HG02943 (cell line): ENCODE data around the gene GRK5.

ENCODE experiments used
- ATAC-seq: cut with Tn5 transposase; IDR thresholded peaks from one replicate; pipeline ENCODE4 v1.9.1; 2021; ENCODE audit warnings: mild to moderate bottlenecking, low read depth, moderate library complexity; ENCODE audit not compliant: unreplicated experiment

Gene GRK5

DNA sequence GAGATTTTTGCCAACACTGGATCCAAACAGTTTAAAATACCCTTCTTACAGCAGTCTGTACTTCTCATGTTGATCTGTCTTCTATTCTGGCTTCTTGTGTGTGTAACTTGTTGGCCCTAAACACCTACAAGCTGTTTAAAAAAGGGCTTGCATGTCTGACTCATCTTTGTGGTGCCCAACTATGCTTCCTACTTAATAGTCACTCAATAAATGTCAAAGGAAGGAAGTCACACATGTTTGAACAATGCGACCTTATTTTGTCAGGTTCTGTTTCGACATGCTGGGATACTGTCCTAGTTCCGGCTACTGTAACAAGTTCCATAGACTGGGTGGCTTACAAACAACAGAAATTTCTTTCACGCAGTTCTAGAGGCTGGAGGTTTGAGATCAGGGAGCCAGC, 9.4 kb upstream of the GRK5 start:
- ATAC-seq = no peak

DNA sequence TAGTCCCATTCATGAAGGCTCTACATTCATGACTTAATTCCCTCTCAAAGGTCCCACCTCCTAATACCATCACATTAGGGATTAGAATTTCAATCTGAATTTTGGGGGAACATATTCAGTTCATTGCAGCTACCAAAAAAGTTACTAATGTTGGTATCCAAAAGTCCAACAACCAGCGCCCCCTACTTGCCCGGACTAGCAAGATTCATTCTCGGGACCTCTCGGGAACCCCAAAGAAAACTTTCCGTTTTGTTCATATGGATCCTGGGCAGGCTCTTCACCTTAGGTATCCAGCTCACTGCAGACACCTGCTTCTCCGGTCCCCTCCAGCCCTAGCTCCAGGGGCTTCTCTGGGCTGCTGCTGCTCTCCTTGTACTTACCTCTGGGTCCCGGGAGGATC, 8.9 kb upstream of the GRK5 start:
- ATAC-seq = no peak

DNA sequence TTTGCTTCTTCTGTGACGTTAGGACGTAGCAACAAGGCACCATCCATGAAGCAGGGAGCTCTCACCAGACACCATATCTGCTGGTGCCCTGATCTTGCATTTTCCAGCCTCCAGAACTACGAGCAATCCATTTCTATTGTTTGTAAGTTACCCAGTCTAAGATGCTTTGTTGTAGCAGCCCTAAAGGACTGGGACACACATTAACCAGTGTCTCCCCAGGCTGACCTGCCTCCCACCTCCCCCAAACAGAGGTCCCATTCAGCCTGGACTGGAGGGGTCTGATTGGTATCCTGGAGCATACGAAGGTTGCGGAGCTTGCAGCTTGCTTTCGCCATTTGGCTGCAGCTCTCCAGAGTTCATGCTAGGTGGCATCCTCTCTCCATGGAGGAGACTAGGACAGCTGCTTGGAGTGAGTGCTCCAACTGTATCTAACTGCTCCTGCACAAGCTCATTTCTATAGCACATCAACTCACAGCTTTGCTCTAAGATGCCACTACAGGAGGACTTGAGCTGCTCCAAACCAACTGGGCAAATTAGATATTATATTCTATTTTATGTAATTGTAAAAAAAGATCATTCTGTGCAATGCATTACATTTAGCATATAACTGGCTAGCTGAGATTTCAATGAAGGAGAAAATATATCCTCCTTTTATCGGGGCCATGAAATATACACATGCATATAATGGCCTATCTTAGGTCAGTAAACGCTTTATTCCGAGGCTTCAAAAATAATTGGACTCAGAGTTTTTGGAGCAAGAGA, 8.0 kb upstream of the GRK5 start:
- ATAC-seq = no peak

DNA sequence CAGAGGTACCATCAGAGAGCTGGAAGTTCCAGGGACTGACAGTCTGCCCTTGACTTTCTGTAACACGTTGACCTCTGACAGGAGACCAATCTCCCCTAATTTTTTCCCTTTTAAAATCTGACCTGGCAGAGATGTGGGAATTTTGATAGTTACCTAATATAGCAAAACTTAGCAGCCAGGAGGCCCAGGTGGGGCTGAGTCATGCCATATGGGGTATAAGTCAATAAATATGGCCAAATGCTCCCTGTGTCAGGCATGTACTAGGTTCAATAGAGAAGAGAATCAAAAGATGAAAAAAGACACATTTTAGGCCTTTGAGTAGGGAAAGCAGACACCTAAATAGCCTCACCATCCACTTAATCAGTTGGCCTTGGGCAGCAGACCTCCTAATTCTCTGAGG, 6.1 kb upstream of the GRK5 start:
- no peak for ATAC-seq

DNA sequence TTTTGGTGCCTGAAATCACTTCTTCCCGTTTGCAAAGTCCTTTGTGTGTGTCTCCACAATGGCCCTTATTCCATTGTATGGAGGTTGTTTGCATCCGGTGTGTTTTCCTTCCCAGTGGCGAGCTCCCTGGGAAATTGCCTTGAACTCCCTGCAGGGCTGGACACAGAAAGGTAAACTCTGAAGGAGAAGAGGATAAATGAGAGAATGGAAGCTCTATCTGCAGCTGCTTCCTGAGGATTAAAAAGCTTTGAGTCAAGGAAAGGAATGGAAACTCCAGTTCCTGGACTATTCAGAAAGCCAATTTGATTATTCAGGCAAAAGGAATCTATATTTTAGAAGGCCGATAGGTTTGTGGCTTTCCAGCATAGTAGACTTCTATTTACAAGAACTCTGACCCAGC, 4.4 kb upstream of the GRK5 start:
- no peak for ATAC-seq

DNA sequence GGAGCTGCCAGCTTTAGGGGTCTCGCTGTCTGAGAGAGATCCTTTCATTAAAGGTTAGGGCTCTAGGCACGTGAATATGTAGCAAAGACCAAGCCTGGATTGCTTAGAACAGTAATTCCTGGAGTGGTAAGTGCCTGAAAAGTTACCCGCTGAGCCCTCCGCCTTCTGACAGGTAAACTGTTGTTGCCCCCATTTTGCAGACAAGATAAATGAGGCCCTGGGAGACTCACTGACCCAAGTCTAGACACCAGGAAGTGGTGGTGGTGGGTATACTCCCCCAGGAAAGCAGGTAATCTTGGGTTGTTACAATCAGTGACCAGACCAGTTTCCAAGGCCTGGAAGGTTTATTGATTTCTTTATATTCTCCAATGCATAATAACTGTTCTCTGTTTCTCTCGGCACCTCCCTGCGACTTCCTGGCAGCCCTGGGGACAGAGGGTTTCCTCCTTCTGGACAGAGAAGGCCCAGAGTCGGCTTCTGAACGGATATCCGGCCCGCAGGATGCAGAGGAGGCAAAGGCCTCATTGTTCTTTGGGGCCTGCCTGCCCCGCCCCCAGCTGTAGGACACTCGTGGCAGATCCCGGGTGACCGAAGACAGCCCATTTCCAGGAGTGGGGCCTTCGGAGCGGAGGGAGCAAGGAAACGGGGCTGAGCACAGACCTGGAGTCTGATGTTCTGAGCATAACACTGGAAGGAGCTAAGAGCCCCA, 1.3 kb upstream of the GRK5 start:
- peak; percentile 31 for ATAC-seq

DNA sequence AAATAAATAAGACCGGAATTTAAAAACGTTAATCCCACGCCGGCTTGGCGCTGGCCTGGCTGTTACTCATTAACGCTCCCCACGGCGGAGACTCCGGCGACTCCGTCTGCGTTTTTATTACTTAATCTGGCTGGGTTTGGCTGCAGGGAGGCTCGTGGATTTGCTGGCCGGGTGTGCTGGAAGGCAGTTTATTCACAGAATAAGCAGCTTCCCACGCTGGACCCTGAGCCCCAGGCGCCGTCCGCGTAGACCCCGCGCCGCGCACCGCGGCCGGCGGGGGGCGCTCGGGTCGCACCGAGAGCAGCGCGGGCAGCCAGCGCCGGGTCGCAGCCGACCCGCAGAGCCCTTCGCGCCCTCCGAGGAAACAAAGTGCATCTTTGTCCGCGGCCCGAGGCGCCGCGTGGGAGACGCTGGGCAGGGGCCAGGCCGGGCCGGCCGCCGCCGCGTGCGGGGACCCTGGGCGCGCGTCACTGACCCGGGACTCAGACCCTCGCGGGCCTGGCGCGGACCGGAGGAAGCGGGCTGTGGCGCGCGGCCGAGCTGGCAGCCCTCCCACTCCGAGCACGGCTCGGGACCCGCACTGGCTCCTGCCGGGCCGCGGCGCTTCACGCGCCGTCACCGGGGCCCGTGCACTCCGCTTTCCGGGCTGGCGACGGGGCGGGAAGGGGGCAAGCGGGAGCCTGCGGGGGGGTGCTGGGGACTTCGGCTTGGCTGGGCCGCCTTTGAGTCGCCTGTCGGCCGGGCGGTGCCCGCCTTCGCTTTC, 587 bp upstream of the GRK5 start:
- ATAC-seq = peak; percentile 47

DNA sequence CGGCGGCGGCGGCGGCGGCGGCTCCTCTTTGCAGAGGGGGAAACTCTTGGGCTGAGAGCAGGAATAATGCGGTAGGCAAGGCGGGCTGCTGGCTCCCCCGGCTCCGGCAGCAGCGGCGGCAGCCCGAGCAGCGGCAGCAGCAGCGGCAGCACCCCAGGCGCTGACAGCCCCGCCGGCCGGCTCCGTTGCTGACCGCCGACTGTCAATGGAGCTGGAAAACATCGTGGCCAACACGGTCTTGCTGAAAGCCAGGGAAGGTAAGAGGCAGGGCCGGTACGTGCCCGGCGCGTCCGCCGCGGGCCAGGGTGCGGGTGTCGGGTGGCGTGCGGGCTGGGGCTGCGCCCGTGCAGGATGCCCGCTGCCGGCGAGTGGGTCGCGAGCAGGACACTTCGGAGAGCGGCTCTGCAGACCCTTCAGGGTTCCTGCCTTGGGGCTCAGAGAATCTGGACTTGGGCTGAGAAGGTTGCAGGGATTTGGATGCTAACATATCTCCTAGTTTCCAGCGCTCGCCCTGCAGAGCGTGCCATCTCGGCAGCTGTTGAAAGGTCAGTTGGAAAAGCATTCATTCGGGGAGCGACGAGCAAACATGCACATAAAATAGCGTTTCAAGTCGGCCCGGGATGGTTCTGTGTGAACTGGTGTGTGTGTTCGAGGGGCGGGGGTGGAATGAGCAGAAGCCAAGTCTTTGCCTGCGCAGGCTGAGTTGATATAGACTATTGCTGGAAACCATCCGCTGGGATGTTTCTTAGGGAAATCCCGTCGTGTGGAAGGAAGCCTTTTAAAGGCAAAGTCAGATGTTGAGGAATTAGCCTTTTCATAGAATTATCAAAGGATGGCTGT, 562 bp downstream of the GRK5 start:
- peak; percentile 3 for ATAC-seq

DNA sequence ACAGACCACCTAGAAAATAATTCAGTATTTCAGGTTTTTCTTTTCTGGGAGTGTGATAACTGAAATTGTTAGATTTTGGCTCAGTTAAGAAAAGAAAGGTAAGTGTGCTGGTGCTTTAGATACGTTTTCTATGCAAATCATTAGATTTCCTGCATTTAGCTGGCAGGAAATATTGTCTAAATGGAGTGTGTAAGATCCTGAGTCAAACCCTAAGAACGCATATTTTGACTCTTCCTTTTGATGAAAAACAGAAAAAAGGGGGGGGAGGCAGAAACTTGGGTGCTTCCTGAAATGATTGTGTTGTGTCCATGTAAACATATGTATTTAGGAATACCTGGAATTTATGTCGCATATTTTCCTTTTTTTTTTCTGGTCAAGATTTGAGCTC, 1.2 kb downstream of the GRK5 start:
- ATAC-seq = no peak

DNA sequence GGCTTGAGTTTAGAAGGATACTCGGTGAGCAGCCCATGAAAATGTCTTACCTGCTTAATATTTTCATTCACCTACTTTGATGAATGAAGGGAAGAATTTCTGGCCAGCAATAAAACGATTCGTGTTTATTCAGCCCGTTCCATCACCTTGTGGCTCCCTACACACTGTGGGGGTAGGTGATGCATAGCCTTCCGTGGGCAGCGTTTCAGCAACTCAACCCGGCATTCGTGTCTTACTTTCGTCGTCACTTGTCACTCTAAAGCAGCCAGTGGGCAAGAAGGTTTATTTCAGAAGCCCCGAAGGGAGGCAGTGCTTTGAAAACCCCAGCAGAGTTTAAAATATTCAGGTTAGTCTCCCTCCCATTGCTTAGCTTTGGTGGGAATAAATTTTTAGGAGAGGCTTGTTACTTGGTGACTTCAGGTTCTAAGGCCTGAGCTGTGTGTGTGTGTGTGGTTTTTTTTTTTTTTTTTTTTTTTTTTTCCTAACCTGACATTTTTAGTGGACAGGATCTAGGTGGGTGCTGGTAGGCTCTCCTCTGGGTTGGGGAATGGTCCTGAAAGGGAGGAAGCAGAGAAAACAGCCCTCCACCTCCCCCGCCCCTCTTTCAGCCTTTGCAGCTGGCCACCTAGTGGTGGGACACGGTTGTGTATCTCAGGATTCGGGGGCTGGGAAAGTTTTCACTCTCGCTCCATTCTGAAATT, 1.8 kb downstream of the GRK5 start:
- ATAC-seq = no peak

DNA sequence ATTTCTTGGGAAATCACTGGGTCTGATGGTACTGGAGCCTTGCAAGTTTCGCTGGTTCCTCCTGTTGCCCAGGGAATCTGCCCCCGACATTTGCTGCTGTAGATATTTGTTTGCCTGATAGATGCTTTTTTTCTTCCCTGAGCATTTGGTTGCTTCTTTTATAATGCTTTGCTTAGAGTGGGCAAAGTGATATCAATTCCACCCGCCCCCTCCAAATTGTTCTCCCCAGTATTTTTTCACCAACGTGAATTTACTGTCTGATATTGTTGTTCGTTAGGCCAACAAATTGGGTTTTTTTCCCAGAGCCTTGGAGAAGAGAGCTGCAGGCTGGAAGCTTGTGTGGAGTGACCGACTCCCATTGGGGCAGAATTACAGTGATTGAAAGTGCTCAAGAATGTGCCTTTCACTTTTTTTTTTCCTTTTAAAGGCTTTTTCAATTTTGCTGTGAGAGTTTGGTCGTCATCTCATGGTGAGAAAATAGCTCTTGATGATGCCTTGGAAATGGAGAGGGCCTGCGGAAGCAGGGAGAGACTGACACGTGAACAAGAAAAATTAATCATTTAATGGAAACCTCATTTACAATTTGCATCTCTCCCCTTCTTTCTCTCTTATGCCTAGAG, 2.5 kb downstream of the GRK5 start:
- ATAC-seq = no peak

DNA sequence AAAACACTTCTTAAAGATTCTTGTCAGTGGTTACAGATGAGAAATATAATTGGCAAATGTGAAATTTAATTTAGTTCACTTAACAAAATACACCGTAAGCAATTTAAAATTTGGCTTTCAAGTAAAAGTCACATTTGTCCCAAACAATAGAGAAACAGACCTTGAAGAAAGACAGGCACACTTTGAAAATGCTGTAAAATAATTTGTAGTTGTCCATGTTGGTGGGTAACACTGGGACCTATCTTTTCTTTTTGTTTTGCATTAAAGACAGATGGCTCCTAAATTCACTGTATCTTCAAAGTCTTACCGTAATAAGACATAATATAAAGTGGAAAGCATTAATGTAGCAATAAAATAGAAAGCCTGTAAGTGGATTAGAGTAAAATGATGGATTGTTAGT, 3.3 kb downstream of the GRK5 start:
- no peak for ATAC-seq

DNA sequence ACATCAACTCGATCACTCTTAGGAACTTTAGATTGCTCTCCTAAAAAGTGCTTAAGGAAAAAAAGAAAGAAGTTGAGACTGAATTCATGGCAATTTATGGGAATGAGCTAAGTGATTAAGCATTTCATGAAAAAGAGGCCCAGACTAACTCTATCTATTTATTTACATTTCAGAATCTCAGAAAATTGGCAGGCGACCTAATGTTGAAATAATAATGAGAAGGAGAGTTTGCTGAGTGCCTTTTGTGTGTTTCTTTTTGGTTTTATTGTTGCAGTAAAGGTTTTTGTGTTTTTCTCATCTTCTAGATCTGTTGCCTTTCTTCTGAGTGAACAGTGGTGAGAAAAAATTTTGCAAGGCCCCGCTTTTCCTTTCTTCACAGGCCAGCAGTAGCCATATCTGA, 3.8 kb downstream of the GRK5 start:
- no peak for ATAC-seq

DNA sequence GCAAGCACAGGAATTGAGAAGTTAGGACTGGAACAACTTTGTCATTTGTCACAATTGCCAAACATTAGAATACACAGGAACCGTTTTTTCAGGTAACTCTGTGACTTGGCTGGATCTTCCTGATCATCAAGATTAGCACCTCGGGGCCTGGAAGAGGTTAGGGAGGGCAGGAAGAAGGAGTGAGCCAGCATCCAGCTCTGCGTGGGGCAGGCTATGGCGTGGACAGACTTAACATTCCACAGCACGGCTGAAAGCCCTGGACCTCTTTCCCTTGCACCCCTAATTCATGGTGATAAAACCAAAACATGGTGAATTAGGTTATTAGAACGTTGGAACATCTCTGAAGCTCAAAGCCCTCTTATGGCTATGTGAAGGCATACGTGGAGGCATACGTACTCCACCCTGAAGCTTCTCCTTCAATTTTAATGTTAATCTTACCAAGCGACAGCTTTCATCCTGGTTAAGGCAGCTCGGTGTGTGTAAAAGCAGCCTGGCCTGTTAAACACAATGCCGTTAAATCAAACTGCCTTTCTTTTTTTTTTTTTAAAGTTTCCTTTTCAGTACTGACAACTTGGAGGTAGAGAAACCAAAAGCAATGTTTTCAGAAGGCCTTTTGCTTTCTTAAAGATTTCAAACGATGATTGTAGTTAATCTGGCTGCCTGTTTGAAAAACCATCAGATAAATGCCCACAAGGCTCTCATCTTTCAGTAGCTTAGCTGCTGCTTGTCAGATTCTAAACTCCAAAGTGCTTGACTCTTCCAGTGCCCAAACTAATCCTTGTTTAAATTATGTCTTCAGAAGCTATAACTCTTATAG, 4.5 kb downstream of the GRK5 start:
- ATAC-seq = no peak

DNA sequence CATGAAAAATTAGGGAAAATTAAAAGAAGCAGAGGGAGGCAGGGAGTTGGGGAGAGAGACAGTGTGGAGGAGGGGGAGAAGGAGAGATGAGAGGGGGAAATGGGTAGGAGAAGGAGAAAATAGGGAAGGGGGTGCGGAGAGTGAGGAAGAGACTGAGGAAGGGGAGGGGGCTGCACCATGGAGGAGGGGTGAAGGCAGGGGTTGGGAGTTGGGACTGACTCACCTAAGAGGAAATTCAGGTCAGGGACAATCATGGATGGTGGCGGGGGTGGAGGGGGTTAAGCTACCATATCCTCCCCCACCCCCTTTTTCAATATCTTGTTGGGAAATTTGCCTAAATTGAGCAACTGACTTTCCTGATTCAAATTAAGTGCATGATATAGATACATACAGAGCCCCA, 8.0 kb downstream of the GRK5 start:
- ATAC-seq = no peak

DNA sequence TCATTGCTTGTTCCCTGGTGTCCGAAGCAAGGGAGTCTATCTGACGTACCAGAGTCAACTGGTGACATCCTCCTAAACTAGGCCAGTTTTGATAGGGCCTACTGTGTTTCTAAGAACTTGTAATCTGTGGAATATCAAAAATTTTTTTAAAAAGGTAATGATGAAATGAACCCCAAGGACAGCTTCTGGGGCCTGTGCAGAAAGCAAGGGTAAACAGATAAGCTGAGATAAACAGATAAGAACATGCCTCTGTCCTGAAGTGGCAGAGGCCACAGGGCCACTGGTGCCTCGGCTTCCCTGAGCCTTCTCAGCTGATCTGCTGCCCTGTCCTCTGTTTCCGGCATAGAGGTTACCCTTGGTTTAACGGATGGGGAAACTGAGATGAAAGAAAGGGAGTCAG, 8.8 kb downstream of the GRK5 start:
- no peak for ATAC-seq

DNA sequence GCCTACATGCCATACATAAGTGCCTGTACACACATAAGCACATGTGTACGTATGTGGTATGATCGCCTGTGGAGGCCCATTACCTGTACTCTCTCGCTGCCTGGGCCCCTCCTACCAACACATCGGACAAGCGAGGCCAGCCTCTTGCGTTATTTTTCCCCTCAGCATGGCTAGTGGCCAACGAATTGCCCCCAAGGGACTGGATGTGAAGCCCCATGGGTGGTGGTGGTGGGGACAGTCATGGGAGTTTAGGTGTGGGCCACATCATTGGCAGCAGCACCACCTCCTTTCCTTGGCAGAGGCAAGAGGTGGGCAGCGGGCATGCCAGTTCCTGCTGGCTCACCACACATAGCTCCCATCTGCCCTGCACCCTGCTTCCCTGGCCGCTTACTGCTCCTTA, 10.0 kb downstream of the GRK5 start:
- no peak for ATAC-seq

DNA sequence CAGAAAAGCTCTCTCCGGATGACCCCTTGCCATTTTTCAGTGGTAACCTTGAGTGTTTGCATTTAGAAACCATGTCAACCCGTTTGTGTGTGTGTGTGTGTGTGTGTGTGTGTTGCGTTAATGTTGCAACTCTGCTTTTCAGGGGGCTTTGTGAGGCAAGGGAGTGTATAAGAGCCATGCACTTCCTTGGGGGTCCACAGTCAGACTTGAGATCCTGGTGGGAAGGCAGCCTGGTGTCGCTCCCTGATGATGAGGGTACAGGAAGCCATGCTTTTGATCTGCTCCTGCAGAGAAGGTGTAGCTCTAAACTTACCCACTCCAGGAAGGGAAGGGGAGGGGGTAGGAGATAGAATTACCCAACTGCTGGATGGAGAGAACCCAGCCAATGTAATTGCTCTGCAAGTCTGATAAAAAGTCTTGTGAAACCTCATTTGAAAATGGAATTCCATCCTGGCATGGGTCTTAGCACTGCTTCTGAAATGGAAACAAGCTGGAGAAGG, 10.7 kb downstream of the GRK5 start:
- ATAC-seq = no peak

DNA sequence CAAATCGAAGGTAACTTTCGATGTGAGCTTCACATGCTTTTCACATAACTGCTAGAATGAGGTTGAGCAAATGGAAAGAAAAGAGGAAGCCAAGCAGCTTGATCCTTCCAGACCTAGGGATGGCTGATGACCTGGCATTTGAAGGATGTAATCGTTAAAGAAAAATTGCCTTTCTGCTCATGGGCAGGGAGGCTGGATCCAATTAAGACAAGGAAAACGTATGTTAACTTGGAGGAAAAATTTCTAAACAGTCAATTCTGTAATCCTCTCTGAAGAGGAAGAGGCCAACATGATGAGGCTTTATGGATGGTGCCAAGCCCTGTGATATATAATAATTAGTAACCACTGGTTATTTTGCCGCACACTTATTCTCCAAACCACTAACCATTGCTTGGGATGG, 12.5 kb downstream of the GRK5 start:
- ATAC-seq = no peak
